ENCODE data around the gene CA5A.
A peak's percentile ranks its signal among the peaks of the same experiment; 100 is the strongest.

Gene CA5A

DNA sequence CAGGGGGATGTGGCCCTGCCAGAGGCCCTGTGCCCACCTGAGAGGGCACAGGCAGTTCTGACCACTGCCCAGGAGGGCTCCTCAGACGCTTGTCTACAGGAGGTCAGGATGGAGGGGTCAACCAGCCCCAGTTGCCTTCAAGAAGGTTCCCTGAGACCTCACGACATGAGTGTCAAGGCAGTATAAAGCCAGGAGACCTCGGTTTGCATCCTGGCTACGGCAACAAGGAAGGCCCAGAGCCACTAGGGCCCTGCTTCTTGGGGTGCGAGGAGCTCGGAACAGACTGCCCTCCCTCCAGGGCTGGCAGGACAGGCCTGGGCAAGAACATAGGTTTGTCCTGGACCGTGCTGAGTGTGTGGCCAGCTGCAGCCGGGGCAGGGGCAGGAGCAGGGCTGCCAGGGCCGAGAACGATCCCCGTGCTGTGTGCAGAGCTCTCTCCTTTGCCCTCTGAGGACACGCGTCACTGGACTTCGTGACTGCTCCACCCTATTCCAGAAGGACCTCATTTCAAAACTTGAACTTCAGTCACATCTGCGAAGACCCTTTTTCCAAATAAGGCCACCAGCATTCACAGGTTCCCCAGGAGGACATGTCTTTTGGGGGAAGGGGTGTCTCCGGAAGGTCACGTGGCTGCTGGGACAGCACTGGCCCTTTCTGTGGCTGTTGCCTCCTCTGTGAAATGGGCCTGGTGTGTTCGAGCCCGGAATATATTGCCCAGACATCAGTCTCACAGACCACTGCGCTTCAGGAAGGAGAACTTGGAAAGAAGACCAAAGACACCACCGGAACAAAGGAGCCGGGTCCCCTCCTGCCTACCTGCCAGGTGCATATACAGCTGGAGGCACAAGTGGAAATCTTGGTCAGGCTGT lies 94.8 kb downstream of the CA5A start:
- no peaks in the 10 kb centered on the region for H3K4me1 ChIP-seq (ENCODE audit: insufficient read depth, low read length)
- no peak overlapping the region for H3K4me2 ChIP-seq (ENCODE audit: insufficient read depth, low read length)
- no peak overlapping the region for H3K4me3 ChIP-seq (ENCODE audit: low read depth in 1 of 2, low read length in 2 of 2)
- TF ChIP-seq EZH2 (IDR thresholded peaks at IDR 0.05; ENCODE audit: borderline replicate concordance, low read depth, low read length, severe bottlenecking), result no peak
- no peak for TF ChIP-seq CTCF (IDR thresholded peaks at IDR 0.05; ENCODE audit: borderline replicate concordance, extremely low read depth, low read length, poor library complexity, severe bottlenecking)
- peaks cover 87% of the 10 kb centered on the region for H3K79me2 ChIP-seq (ENCODE audit: insufficient read depth, low read length)
- H3K27ac ChIP-seq (ENCODE audit: low read length), result peak overlapping the region; percentile 24; the same call in 1 of the 2 replicates
- no peak overlapping the region for H2AFZ ChIP-seq (ENCODE audit: low read depth, low read length)
- H3K27me3 ChIP-seq (ENCODE audit: insufficient read depth, low read length, poor library complexity), result no peaks in the 10 kb centered on the region
- peaks cover 94% of the 10 kb centered on the region for H4K20me1 ChIP-seq (ENCODE audit: insufficient read depth, low read length)
- H3K9me3 ChIP-seq (ENCODE audit: insufficient read depth, low read length, severe bottlenecking), result no peaks in the 10 kb centered on the region
- ATAC-seq (ENCODE audit: insufficient read depth, low read depth) (no peak), DNase-seq (no peak)
- no peak overlapping the region for H3K9ac ChIP-seq (ENCODE audit: low read depth, low read length)
- peaks cover 99% of the 10 kb centered on the region for H3K36me3 ChIP-seq (ENCODE audit: insufficient read depth, low read length)

DNA sequence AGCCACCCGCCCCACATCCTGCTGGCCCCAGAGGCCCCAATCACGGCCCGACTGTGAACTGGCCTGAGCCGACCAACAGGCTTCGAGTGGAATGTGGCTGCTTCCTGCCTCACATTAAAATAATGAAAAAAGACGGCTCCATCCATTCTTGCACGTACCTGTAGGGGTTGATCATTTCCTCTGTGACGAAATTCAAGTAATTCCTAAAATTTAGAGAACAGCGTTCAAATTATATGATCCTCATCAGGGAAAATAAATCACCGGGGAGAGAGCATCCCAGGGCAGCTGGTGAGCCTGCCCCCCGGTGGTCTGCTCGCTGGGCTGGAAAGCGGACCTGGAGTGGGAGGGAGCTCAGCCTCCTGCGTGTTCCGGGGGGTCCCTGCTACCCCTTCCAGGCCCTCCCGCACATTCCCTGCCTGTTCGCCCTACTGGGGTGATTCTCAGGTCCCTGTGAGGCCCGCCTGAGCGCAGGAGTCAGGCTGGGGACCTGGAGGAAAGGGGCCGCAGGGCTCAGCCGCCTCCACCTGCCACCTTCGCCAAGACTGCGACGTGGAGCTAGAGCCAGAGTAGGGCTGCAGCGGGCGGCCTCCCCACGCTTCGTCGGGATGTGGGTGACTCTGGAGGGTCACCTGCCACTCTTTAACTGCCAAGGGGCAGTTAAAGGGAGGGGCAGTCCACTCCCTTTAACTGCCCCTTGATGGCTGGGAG lies 95.9 kb downstream of the CA5A start:
- ATAC-seq (ENCODE audit: insufficient read depth, low read depth) (no peak), DNase-seq (no peak)
- Histone ChIP-seq H3K27ac (ENCODE audit: low read length) (no peak overlapping the region), H3K4me3 (ENCODE audit: low read depth in 1 of 2, low read length in 2 of 2) (no peak overlapping the region), H3K4me2 (ENCODE audit: insufficient read depth, low read length) (no peak overlapping the region), H2AFZ (ENCODE audit: low read depth, low read length) (no peak overlapping the region), H3K9me3 (ENCODE audit: insufficient read depth, low read length, severe bottlenecking) (no peaks in the 10 kb centered on the region), H3K27me3 (ENCODE audit: insufficient read depth, low read length, poor library complexity) (no peaks in the 10 kb centered on the region), H3K9ac (ENCODE audit: low read depth, low read length) (no peak overlapping the region), H3K79me2 (ENCODE audit: insufficient read depth, low read length) (peaks cover 78% of the 10 kb centered on the region), H4K20me1 (ENCODE audit: insufficient read depth, low read length) (peaks cover 90% of the 10 kb centered on the region), H3K4me1 (ENCODE audit: insufficient read depth, low read length) (no peaks in the 10 kb centered on the region), H3K36me3 (ENCODE audit: insufficient read depth, low read length) (peaks cover 98% of the 10 kb centered on the region)
- TF ChIP-seq CTCF (IDR thresholded peaks at IDR 0.05; ENCODE audit: borderline replicate concordance, extremely low read depth, low read length, poor library complexity, severe bottlenecking) (peak; percentile 33), EZH2 (IDR thresholded peaks at IDR 0.05; ENCODE audit: borderline replicate concordance, low read depth, low read length, severe bottlenecking) (no peak)

DNA sequence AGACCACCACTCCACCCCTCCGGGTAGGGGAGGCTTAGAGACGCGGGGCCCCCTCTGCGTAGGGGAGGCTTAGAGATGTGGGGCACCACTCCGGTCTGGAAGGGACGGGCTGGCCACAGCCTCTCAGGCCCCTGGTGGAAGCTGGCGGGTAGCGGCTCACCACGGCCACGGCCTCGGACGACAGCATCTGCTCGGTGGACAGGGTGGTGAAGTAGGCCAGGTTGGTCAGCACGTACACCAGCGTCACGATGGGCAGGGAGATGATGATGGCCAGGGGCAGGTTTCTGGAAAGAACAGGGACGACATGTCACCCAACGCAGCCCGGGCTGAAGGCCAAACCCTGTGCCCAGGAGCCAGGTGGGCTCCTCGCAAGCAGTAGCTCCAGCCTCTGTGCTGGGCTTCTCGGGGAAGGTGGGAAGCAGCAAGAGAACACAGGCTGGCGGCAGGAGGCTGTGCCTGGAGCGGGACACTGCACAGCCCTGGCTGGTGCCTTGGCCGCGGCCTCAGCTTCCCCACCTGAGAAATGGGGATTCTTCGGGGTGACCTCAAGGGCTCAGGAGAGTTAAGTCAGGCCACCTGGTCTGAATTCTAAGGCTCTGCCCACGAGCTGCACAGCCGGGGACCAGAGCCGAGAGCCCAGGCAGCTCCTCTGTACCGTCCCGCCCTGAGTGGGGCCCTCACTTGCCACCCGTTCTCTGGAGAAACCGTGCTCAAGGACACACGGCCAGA lies 96.6 kb downstream of the CA5A start:
- ATAC-seq (ENCODE audit: insufficient read depth, low read depth) (no peak), DNase-seq (no peak)
- no peak overlapping the region for H2AFZ ChIP-seq (ENCODE audit: low read depth, low read length)
- H4K20me1 ChIP-seq (ENCODE audit: insufficient read depth, low read length), result peaks cover 90% of the 10 kb centered on the region
- no peak overlapping the region for H3K9ac ChIP-seq (ENCODE audit: low read depth, low read length)
- peaks cover 72% of the 10 kb centered on the region for H3K79me2 ChIP-seq (ENCODE audit: insufficient read depth, low read length)
- no peak for TF ChIP-seq EZH2 (IDR thresholded peaks at IDR 0.05; ENCODE audit: borderline replicate concordance, low read depth, low read length, severe bottlenecking)
- no peaks in the 10 kb centered on the region for H3K9me3 ChIP-seq (ENCODE audit: insufficient read depth, low read length, severe bottlenecking)
- no peak overlapping the region for H3K4me3 ChIP-seq (ENCODE audit: low read depth in 1 of 2, low read length in 2 of 2)
- H3K36me3 ChIP-seq (ENCODE audit: insufficient read depth, low read length), result peaks cover 98% of the 10 kb centered on the region
- no peak overlapping the region for H3K27ac ChIP-seq (ENCODE audit: low read length)
- H3K27me3 ChIP-seq (ENCODE audit: insufficient read depth, low read length, poor library complexity), result no peaks in the 10 kb centered on the region
- no peak overlapping the region for H3K4me2 ChIP-seq (ENCODE audit: insufficient read depth, low read length)
- no peaks in the 10 kb centered on the region for H3K4me1 ChIP-seq (ENCODE audit: insufficient read depth, low read length)

All from DND-41 (cell line).